Activated CD8-positive, alpha-beta T cell treated with anti-CD3 and anti-CD28 coated beads for 36 hours (primary cell): Measurements from ENCODE around the gene GNA12. TPM values are rescaled to one million over a fixed set of nuclear protein-coding genes. Genes with fewer than 3 reads are reported as not detected.
A peak's percentile ranks its signal among the peaks of the same experiment; 100 is the strongest.

Experiments used
- ATAC-seq: fragments of 200-7000 bp; cut with Tn5 transposase; one replicate; pipeline ENCODE4 v1.10.0; 2021; ENCODE audit warnings: mild to moderate bottlenecking, moderate library complexity
- CTCF ChIA-PET: fragments of 350-600 bp; sonication (Branson Sonifier 250); formaldehyde crosslinking; loops from one replicate; lab custom pipeline; 2021; ENCODE audit warnings: antibody characterized with exemption; lab: Charles Lee
- POLR2A ChIA-PET: fragments of 350-600 bp; sonication (Branson Sonifier 250); formaldehyde crosslinking; loops from one replicate; lab custom pipeline; 2021; ENCODE audit warnings: antibody characterized with exemption; lab: Charles Lee
- DNase-seq: peaks from one replicate; pipeline ENCODE4 v3.0.0-alpha.2; 2020
- H3K27ac Mint-ChIP-seq: one replicate; pipeline ENCODE4 v1.8.0; 2021; ENCODE audit warnings: mild to moderate bottlenecking, mixed read lengths
- H3K27me3 Mint-ChIP-seq: one replicate; pipeline ENCODE4 v1.8.0; 2021; ENCODE audit warnings: mixed read lengths
- H3K36me3 Mint-ChIP-seq: one replicate; pipeline ENCODE4 v1.8.0; 2021; ENCODE audit warnings: low read depth, mixed read lengths
- H3K4me1 Mint-ChIP-seq: one replicate; pipeline ENCODE4 v1.8.0; 2021; ENCODE audit warnings: low read depth, mixed read lengths
- H3K4me3 Mint-ChIP-seq: one replicate; pipeline ENCODE4 v1.8.0; 2021; ENCODE audit warnings: mild to moderate bottlenecking, moderate library complexity, mixed read lengths
- H3K9me3 Mint-ChIP-seq: one replicate; pipeline ENCODE4 v1.8.0; 2021; ENCODE audit warnings: mixed read lengths
- intact Hi-C: fragments of 100-400 bp; cut with micrococcal nuclease; formaldehyde crosslinking; loops from one replicate; pipeline ENCODE4 v1.10.0; 2022
- total RNA-seq, 2 experiments: library from RNA; stranded (reverse); gene quantifications; one replicate each; pipeline ENCODE4 v1.2.3, GENCODE V29; 2021
- TF ChIP-seq, protein P1 (sequence below): fragments of 200-600 bp; IDR thresholded peaks from one replicate; pipeline ENCODE4 v1.8.0; 2022; ENCODE audit warnings: antibody characterized with exemption, mild to moderate bottlenecking

The GNA12 gene
- total RNA-seq, 2 experiments from 2014 or later: 21.0 to 21.1 TPM

DNA sequence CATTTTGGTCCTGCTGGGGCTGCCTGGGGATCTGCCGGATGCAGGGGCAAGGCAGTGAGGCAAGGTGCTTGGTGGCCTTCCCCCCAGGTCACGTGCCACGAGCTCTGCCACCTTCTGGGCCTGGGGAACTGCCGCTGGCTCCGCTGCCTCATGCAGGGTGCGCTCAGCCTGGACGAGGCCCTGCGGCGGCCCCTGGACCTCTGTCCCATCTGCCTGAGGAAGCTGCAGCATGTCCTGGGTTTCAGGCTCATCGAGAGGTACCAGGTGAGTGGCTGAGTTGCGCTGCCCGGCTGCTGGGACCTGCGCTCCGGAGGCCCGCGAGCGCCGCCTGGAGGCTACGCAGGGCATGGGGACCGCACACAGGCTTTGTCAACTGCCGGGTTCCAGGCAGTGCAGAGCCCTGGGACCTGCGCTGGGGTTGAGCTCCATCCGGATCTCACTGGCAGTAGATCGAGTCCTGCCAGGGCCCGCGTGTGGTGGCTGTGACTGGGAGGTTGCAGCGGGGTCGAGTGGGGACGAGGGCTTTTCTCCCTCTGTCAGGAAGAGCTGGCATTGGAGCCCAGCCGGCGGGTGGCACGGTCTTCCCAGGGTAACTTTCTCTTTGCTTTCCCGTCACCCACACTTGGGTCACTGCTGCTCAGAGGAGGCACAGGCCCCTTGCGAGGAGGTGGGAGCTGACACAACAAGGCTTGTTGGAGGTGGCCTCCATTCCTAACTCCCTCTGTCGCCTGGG is 134.4 kb downstream of the GNA12 start:
- intact Hi-C loops: loop anchor here (2.0 kb wide), 1 partner anchor 39 kb away; no protein-coding TSS in a partner anchor
- Mint-ChIP-seq H3K4me1 (peaks cover 31% of the 10 kb centered on the region), H3K36me3 (no peaks in the 10 kb centered on the region), H3K9me3 (no peaks in the 10 kb centered on the region), H3K27ac (peak overlapping the region; percentile 55), H3K4me3 (peak overlapping the region; percentile 59), H3K27me3 (peaks cover 14% of the 10 kb centered on the region)
- TF ChIP-seq, protein P1, sequence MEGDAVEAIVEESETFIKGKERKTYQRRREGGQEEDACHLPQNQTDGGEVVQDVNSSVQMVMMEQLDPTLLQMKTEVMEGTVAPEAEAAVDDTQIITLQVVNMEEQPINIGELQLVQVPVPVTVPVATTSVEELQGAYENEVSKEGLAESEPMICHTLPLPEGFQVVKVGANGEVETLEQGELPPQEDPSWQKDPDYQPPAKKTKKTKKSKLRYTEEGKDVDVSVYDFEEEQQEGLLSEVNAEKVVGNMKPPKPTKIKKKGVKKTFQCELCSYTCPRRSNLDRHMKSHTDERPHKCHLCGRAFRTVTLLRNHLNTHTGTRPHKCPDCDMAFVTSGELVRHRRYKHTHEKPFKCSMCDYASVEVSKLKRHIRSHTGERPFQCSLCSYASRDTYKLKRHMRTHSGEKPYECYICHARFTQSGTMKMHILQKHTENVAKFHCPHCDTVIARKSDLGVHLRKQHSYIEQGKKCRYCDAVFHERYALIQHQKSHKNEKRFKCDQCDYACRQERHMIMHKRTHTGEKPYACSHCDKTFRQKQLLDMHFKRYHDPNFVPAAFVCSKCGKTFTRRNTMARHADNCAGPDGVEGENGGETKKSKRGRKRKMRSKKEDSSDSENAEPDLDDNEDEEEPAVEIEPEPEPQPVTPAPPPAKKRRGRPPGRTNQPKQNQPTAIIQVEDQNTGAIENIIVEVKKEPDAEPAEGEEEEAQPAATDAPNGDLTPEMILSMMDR: peak; percentile 97
- DNase-seq: peak; percentile 88
- peak; percentile 90 for ATAC-seq
- POLR2A ChIA-PET: interaction anchor here (0.7 to 2.8 kb wide), 11 partner anchors 9 to 305 kb away, joined by 3 to 17 read pairs (median 4); partner anchors contain the start of gene IQCE
- CTCF ChIA-PET: interaction anchor here (0.5 to 15.0 kb wide), 68 partner anchors 10 to 303 kb away, joined by 3 to 249 read pairs (median 4); no protein-coding TSS in a partner anchor

DNA sequence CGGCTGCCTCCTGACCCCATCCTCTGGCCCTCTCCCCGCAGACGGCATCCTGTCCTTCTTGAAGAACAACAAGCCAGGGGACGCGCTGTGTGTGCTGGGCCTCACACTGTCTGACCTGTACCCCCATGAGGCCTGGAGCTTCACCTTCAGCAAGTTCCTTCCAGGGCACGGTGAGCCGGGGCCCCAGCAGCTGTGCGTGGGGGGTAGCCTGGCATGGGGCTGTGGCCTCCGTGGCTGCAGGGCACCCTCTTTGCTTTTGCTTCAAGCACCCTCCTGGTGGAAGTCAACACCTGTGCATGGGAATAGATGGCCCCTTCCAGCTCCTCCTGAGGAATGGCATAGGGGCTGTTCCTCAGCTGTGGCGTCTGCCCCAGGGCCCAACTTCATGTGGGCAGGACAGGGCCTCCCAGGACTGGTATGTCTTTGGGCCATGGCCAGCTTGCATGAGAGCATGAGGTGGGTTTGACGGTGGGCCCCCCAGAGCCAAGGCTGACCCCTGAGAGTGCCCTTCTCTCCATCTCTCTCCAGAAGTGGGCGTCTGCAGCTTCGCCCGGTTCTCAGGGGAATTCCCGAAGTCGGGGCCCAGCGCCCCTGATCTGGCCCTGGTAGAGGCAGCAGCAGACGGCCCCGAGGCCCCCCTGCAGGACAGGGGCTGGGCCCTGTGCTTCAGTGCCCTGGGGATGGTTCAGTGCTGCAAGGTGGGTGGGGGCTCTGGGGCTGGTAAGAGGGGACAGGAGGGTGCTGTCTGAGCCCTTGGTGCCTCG is 135.4 kb downstream of the GNA12 start:
- H3K4me1 Mint-ChIP-seq: peaks cover 25% of the 10 kb centered on the region
- H3K9me3 Mint-ChIP-seq: no peaks in the 10 kb centered on the region
- H3K4me3 Mint-ChIP-seq: no peak overlapping the region
- TF ChIP-seq, protein P1: no peak
- no peaks in the 10 kb centered on the region for H3K36me3 Mint-ChIP-seq
- no peak for DNase-seq
- intact Hi-C loops: no loop called here
- no peak for ATAC-seq
- ChIA-PET CTCF (interaction anchor here (0.6 to 15.0 kb wide), 30 partner anchors 10 to 302 kb away, joined by 3 to 249 read pairs (median 4); no protein-coding TSS in a partner anchor), POLR2A (interaction anchor here (1.0 to 2.8 kb wide), 6 partner anchors 9 to 38 kb away, joined by 3 to 17 read pairs (median 5); no protein-coding TSS in a partner anchor)
- H3K27ac Mint-ChIP-seq: no peak overlapping the region
- peaks cover 9% of the 10 kb centered on the region for H3K27me3 Mint-ChIP-seq

DNA sequence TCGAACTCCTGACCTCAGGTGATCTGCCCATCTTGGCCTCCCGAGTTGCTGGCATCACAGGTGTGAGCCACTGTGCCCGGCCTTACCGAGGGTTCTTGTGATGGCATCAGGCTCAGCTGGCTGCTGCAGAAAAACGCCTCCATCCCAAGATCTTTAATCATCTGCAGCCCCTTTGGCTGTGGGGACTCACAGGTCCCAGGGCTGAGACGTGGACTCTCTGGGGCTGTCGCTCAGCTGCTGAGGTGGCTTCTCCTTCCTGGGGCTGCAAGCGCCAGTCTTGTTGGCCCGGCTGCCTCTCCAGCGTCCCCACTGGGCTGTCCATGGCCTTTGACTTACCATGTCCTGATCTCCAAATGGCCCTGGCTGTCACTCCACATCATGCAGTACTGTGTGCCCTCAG is 136.1 kb downstream of the GNA12 start:
- Mint-ChIP-seq H3K9me3 (no peaks in the 10 kb centered on the region), H3K4me1 (peaks cover 23% of the 10 kb centered on the region), H3K4me3 (no peak overlapping the region), H3K27me3 (peaks cover 7% of the 10 kb centered on the region), H3K36me3 (no peaks in the 10 kb centered on the region), H3K27ac (no peak overlapping the region)
- ChIA-PET CTCF (interaction anchor here (0.8 to 15.0 kb wide), 7 partner anchors 9 to 99 kb away, joined by 3 to 249 read pairs (median 35); no protein-coding TSS in a partner anchor), POLR2A (no interaction called here)
- DNase-seq (no peak), ATAC-seq (no peak)
- TF ChIP-seq, protein P1: no peak
- intact Hi-C loops: no loop called here

DNA sequence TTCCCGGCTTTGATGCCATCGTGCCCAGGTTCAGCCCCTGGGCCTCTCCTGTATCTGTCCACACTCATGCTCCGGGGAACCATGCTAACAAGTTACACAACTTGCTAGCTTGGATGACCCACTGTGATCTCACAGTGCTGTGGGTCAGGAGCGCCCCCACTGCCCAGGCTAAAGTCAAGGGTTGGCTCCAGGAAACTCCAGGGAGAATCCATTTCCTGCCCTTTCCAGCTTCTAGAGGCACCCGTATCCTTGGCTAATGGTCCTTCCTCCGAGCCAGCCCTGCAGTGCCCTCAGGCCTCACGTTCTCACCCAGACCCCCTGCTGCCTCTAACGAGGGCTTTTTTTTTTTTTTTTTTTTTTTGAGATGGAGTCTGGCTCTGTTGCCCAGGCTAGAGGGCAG is 136.6 kb downstream of the GNA12 start:
- H3K4me3 Mint-ChIP-seq: no peak overlapping the region
- TF ChIP-seq, protein P1: no peak
- ATAC-seq: no peak
- no peaks in the 10 kb centered on the region for H3K36me3 Mint-ChIP-seq
- intact Hi-C loops: no loop called here
- H3K27ac Mint-ChIP-seq: no peak overlapping the region
- no peak for DNase-seq
- CTCF ChIA-PET: interaction anchor here (0.8 to 15.0 kb wide), 3 partner anchors 8 to 37 kb away, joined by 3 to 249 read pairs (median 92); no protein-coding TSS in a partner anchor
- peaks cover 23% of the 10 kb centered on the region for H3K4me1 Mint-ChIP-seq
- no peaks in the 10 kb centered on the region for H3K9me3 Mint-ChIP-seq
- POLR2A ChIA-PET: no interaction called here
- peaks cover 7% of the 10 kb centered on the region for H3K27me3 Mint-ChIP-seq
